ENCODE measurements around the gene B4GALT1. TPM values are rescaled to one million over a fixed set of nuclear protein-coding genes. Genes with fewer than 3 reads are reported as not detected.

B4GALT1 gene
- total RNA-seq, 4 donors from 2014 or later = 13.1 to 66.3 (median 37.1) TPM

- no peak for TF ChIP-seq POLR2A (IDR thresholded peaks at IDR 0.05)
- TF ChIP-seq CTCF (IDR thresholded peaks at IDR 0.05) = no peak
- Histone ChIP-seq H3K27me3 (no peaks in the 10 kb centered on the region), H3K36me3 (no peaks in the 10 kb centered on the region), H3K4me1 (no peaks in the 10 kb centered on the region), H3K9me3 (no peaks in the 10 kb centered on the region), H3K27ac (no peak overlapping the region), H3K4me3 (no peak overlapping the region)
- intact Hi-C loops (cut with DNase I; ENCODE audit: low total_unique reads) = no loop called here
- no peak for DNase-seq
Observed at GRCh38 chr9:33116860-33117259, 50.3 kb downstream of the B4GALT1 start.

GRCh38 chr9:33114746-33115145 lies 52.4 kb downstream of the B4GALT1 start:
- Histone ChIP-seq H3K27ac (no peak overlapping the region), H3K4me1 (no peaks in the 10 kb centered on the region), H3K36me3 (no peaks in the 10 kb centered on the region), H3K4me3 (no peak overlapping the region), H3K27me3 (no peaks in the 10 kb centered on the region), H3K9me3 (no peaks in the 10 kb centered on the region)
- intact Hi-C loops (cut with DNase I; ENCODE audit: low total_unique reads) = no loop called here
- no peak for DNase-seq
- TF ChIP-seq CTCF (IDR thresholded peaks at IDR 0.05) (no peak), POLR2A (IDR thresholded peaks at IDR 0.05) (no peak)

- H3K9me3 ChIP-seq = no peaks in the 10 kb centered on the region
- no peaks in the 10 kb centered on the region for H3K27me3 ChIP-seq
- H3K36me3 ChIP-seq = no peaks in the 10 kb centered on the region
- no peak overlapping the region for H3K4me3 ChIP-seq
- intact Hi-C loops (cut with DNase I; ENCODE audit: low total_unique reads) = no loop called here
- no peak for TF ChIP-seq CTCF (IDR thresholded peaks at IDR 0.05)
- no peak for TF ChIP-seq POLR2A (IDR thresholded peaks at IDR 0.05)
- H3K4me1 ChIP-seq = no peaks in the 10 kb centered on the region
- DNase-seq = no peak
- no peak overlapping the region for H3K27ac ChIP-seq
Observed at GRCh38 chr9:33113799-33114547, 53.2 kb downstream of the B4GALT1 start.

- no peaks in the 10 kb centered on the region for H3K36me3 ChIP-seq
- intact Hi-C loops (cut with DNase I; ENCODE audit: low total_unique reads) = no loop called here
- peaks cover 0 to 6% of the 10 kb centered on the region in 2 donors for H3K4me1 ChIP-seq
- H3K27ac ChIP-seq = no peak overlapping the region
- no peaks in the 10 kb centered on the region for H3K9me3 ChIP-seq
- no peaks in the 10 kb centered on the region for H3K27me3 ChIP-seq
- no peak for DNase-seq
- H3K4me3 ChIP-seq = no peak overlapping the region
- no peak for TF ChIP-seq POLR2A (IDR thresholded peaks at IDR 0.05)
- TF ChIP-seq CTCF (IDR thresholded peaks at IDR 0.05) = no peak
Observed at GRCh38 chr9:33112094-33112493, 55.0 kb downstream of the B4GALT1 start.

- Histone ChIP-seq H3K27ac (no peak overlapping the region), H3K36me3 (no peaks in the 10 kb centered on the region), H3K9me3 (no peaks in the 10 kb centered on the region), H3K4me1 (peaks cover 0 to 6% of the 10 kb centered on the region in 2 donors), H3K27me3 (no peaks in the 10 kb centered on the region), H3K4me3 (no peak overlapping the region)
- DNase-seq = no peak
- TF ChIP-seq POLR2A (IDR thresholded peaks at IDR 0.05) (no peak), CTCF (IDR thresholded peaks at IDR 0.05) (no peak)
- intact Hi-C loops (cut with DNase I; ENCODE audit: low total_unique reads) = no loop called here
Observed at GRCh38 chr9:33111631-33112030, 55.5 kb downstream of the B4GALT1 start.

All from uterus (tissue), 4 donors.